ENCODE measurements around the gene ALDH1A1. TPM values are rescaled to one million over a fixed set of nuclear protein-coding genes. Genes with fewer than 3 reads are reported as not detected.

The ALDH1A1 gene
- total and polyA plus RNA-seq, 2 of the 8 experiments (the other 6 are each of a cell fraction or from before 2014, with no cell fraction given), result 0.50 to 0.82 TPM

- no peak overlapping the region for H3K4ac ChIP-seq (replicated peaks; ENCODE audit: insufficient read length, low read depth, low read length)
- no peak overlapping the region for H2AK5ac ChIP-seq (ENCODE audit: low read depth, low read length)
- H3K79me2 ChIP-seq (ENCODE audit: control insufficient read depth in 1 of 2, insufficient read depth in 2 of 2, low read length in 2 of 2), result no peaks in the 10 kb centered on the region
- no peak overlapping the region for H4K91ac ChIP-seq (replicated peaks; ENCODE audit: insufficient read length, low read length)
- H3K79me1 ChIP-seq (ENCODE audit: low read depth, low read length), result no peaks in the 10 kb centered on the region
- H2BK12ac ChIP-seq (ENCODE audit: low read depth, low read length), result no peak overlapping the region
- H4K8ac ChIP-seq (ENCODE audit: extremely low read depth, insufficient read depth, low read length), result no peak overlapping the region
- no peak overlapping the region for H3K56ac ChIP-seq (replicated peaks; ENCODE audit: insufficient read length, low read depth, low read length)
- H3K18ac ChIP-seq (ENCODE audit: extremely low read depth, low read length), result no peak overlapping the region
- no peak overlapping the region for H3K27ac ChIP-seq (ENCODE audit: low read depth, low read length)
- H4K5ac ChIP-seq (ENCODE audit: insufficient read length, low read depth, low read length), result no peak overlapping the region
- H3K9ac ChIP-seq (replicated peaks in 1 of 4; ENCODE audit: extremely low read depth in 1 of 4, low read depth in 3 of 4, low read length in 3 of 4), result no peak overlapping the region
- CTCF ChIA-PET (ENCODE audit: partially characterized antibody), result no interaction called here
- H3K4me3 ChIP-seq (ENCODE audit: extremely low read depth in 1 of 4, insufficient read depth in 2 of 4, low read depth in 3 of 4, low read length in 4 of 4), result no peak overlapping the region
- no peaks in the 10 kb centered on the region for H3K9me3 ChIP-seq (ENCODE audit: insufficient read depth in 2 of 2, low read depth in 1 of 2, low read length in 1 of 2)
- no peaks in the 10 kb centered on the region for H4K20me1 ChIP-seq (replicated peaks in 1 of 2; ENCODE audit: control insufficient read depth in 1 of 2, insufficient read depth in 2 of 2, low read length in 2 of 2)
- no peaks in the 10 kb centered on the region for H3K27me3 ChIP-seq (replicated peaks in 1 of 4; ENCODE audit: control insufficient read depth in 3 of 4, extremely low read depth in 1 of 4, insufficient read depth in 3 of 4, low read length in 3 of 4)
- 95% methylated on average over 2 of the region's 2 CpGs; no CpG with 5 or more reads in 1 of the 2 experiments for WGBS, 2 experiments (ENCODE audit: extremely low coverage in 1 of 2, insufficient coverage in 1 of 2, insufficient read length in 1 of 2, insufficient replicate concordance in 2 of 2, low coverage in 1 of 2, low lambda C conversion rate in 2 of 2, missing lambda C conversion rate in 1 of 2)
- no peak overlapping the region for H2BK20ac ChIP-seq (ENCODE audit: low read length)
- H2BK5ac ChIP-seq (ENCODE audit: low read depth, low read length), result no peak overlapping the region
- no peak overlapping the region for H2AFZ ChIP-seq (ENCODE audit: low read length)
- no peaks in the 10 kb centered on the region for H3K36me3 ChIP-seq (ENCODE audit: control insufficient read depth in 2 of 4, insufficient read depth in 4 of 4, low read length in 3 of 4)
- no peak for DNase-seq (ENCODE audit: low read depth in 1 of 2, low spot score in 2 of 2)
- TF ChIP-seq RXRA (IDR thresholded peaks at IDR 0.05; ENCODE audit: insufficient read depth, low read depth, low read length) (no peak), NANOG (IDR thresholded peaks at IDR 0.05; ENCODE audit: insufficient read depth, low read depth, low read length, poor library complexity, severe bottlenecking) (no peak), CREB1 (IDR thresholded peaks at IDR 0.05) (no peak), EP300 (IDR thresholded peaks at IDR 0.05; ENCODE audit: borderline replicate concordance in 1 of 2, low read depth in 2 of 2, low read length in 2 of 2) (no peak), GTF2F1 (IDR thresholded peaks at IDR 0.05; ENCODE audit: borderline replicate concordance, low read depth, low read length) (no peak), TAF1 (IDR thresholded peaks at IDR 0.05; ENCODE audit: low read depth, low read length) (no peak)
- no peaks in the 10 kb centered on the region for H3K23me2 ChIP-seq (ENCODE audit: low read depth, low read length)
- no peak overlapping the region for H3K23ac ChIP-seq (ENCODE audit: insufficient read length)
- no peak overlapping the region for H3K4me2 ChIP-seq (ENCODE audit: insufficient read depth in 1 of 2, low read depth in 2 of 2, low read length in 2 of 2)
- no peak overlapping the region for H2BK120ac ChIP-seq (replicated peaks; ENCODE audit: low read depth, low read length)
- no peak overlapping the region for H3K14ac ChIP-seq (ENCODE audit: insufficient read length)
- POLR2A ChIA-PET (ENCODE audit: partially characterized antibody), result no interaction called here
- H2BK15ac ChIP-seq (ENCODE audit: low read length), result no peak overlapping the region
- no peaks in the 10 kb centered on the region for H3K4me1 ChIP-seq (replicated peaks in 1 of 4; ENCODE audit: control insufficient read depth in 3 of 4, insufficient read depth in 4 of 4, low read length in 3 of 4)
- no peak for FAIRE-seq
These were observed 38.9 kb upstream of the ALDH1A1 start for GRCh38 chr9:72991772-72992171.

Measured in H1 (cell line).